Activated naive CD8-positive, alpha-beta T cell treated with anti-CD3 and anti-CD28 coated beads for 36 hours (primary cell): Measurements from ENCODE around the gene MSLN. TPM values are rescaled to one million over a fixed set of nuclear protein-coding genes. Genes with fewer than 3 reads are reported as not detected.

Experiments used
- DNase-seq: peaks from one replicate; pipeline ENCODE4 v3.0.0; 2021
- H3K27ac Mint-ChIP-seq: one replicate; pipeline ENCODE4 v1.8.0; 2022; ENCODE audit warnings: mild to moderate bottlenecking, moderate library complexity, mixed read lengths
- H3K27me3 Mint-ChIP-seq: one replicate; pipeline ENCODE4 v1.8.0; 2022; ENCODE audit warnings: mild to moderate bottlenecking, mixed read lengths
- H3K36me3 Mint-ChIP-seq: one replicate; pipeline ENCODE4 v1.8.0; 2021; ENCODE audit warnings: mild to moderate bottlenecking, mixed read lengths
- H3K4me1 Mint-ChIP-seq: one replicate; pipeline ENCODE4 v1.8.0; 2021; ENCODE audit warnings: mixed read lengths
- H3K4me3 Mint-ChIP-seq: one replicate; pipeline ENCODE4 v1.8.0; 2022; ENCODE audit warnings: mild to moderate bottlenecking, moderate library complexity, mixed read lengths
- H3K9me3 Mint-ChIP-seq: one replicate; pipeline ENCODE4 v1.8.0; 2022; ENCODE audit warnings: mixed read lengths
- total RNA-seq, 2 experiments: library from RNA; stranded (reverse); gene quantifications; one replicate each; pipeline ENCODE4 v1.2.3, GENCODE V29; 2021

Gene MSLN
- total RNA-seq, 2 experiments from 2014 or later, result not detected

DNA sequence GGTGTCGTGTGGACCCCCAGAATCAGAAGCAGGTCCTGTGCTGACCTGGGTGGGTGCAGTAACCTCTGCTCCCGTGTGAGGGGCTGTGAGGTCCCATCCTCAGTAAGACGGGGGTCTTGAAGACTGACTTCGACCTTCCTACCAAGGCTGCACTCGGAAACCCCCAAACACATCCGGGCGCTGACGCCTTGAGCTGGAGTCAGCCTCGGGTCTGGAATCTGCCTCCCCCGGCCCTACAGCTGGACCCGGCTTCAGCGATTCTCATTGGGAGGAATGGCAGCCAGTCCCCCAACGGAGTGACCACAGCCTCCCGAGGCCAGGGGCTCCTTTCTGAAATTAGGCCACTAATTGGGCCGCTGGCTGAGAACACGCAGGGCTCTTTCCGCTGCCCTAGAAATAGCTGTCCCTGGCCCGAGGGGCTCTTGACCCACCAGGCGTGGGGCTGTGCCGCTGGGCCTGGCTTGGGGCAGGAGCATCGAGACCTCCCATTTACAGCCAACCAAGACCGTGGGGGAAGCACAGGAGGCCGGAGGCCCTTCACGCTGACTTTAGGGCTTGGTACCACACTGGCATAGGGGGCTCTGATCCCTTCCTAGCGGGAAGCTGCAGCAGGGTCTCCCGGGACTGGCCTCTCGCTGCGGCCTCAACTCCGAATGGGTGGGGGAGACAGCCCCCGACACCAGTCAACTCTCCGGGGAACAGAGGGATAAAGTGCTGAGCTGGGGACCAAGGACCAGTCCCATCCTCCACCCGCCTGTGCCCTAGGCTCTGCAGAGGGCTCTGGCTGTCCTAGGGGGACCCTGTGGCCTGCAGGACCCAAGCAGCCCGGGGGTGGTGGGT, 42.6 kb downstream of the MSLN start:
- DNase-seq, result no peak
- H3K4me1 Mint-ChIP-seq, result peaks cover 6% of the 10 kb centered on the region

DNA sequence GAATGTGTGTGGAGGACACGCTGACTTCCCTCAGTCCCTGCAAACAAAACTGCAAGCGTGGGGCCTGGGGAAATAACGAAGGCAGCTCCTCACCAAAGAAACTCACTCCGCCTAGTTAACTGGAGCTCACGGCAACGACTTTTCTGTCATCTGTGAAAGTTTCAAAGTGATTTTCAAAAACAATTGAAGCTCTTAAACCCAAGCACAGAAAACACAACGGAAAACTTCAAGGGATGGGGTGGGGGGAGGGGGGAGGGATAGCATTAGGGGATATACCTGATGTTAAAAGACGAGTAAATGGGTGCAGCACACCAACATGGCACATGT, 43.2 kb downstream of the MSLN start:
- H3K9me3 Mint-ChIP-seq, result no peaks in the 10 kb centered on the region
- no peak for DNase-seq
- H3K4me1 Mint-ChIP-seq, result peaks cover 11% of the 10 kb centered on the region
- peaks cover 13% of the 10 kb centered on the region for H3K27me3 Mint-ChIP-seq
- H3K27ac Mint-ChIP-seq, result no peak overlapping the region
- H3K4me3 Mint-ChIP-seq, result no peak overlapping the region
- no peaks in the 10 kb centered on the region for H3K36me3 Mint-ChIP-seq

More for the DNA sequence above, 42.6 kb downstream of the MSLN start:
- Mint-ChIP-seq H3K36me3 (peaks cover 5% of the 10 kb centered on the region), H3K27ac (no peak overlapping the region), H3K9me3 (no peaks in the 10 kb centered on the region), H3K27me3 (peaks cover 18% of the 10 kb centered on the region), H3K4me3 (no peak overlapping the region)

DNA sequence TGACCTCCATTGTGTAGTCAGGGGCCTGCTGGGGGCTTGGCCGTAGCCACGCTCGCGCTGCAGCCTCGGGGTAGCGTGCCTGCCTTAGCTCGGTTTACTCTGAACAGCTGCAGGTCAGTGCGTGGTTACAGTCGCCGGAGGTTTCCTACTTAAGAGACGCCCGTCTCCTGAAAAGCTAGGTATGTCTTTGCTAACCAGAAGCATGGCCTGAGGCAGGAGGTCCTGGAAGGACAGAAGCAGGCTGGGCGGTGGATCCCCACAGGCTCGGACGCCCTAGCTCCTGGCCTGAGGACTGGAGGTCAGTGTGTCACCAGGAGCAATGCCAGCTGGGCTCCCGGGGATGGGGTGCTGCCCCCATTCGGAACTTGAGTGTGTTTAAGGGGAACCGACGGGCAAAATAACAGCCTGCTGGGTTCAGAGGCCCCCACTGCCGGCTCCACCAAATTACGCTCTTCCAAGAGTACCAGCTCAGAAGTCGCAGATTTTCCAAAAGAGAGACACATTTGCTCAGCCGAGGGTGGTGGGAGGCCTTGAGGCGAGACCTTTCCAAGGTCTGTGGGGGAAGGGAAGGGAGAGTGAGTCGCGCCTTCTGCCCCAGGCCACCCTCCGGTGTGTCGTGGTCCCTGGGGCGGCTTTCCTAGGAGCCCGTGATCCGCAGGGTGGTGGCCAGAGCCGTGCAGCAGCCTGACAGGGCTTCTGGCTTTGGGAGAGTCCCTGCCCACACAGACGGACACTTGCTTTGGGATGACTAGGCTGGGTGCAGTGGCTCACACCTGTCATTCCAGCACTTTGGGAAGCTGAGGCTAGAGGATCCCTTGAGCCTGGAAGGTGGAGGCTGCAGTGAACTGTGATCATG, 43.9 kb downstream of the MSLN start:
- no peak overlapping the region for H3K27ac Mint-ChIP-seq

DNA sequence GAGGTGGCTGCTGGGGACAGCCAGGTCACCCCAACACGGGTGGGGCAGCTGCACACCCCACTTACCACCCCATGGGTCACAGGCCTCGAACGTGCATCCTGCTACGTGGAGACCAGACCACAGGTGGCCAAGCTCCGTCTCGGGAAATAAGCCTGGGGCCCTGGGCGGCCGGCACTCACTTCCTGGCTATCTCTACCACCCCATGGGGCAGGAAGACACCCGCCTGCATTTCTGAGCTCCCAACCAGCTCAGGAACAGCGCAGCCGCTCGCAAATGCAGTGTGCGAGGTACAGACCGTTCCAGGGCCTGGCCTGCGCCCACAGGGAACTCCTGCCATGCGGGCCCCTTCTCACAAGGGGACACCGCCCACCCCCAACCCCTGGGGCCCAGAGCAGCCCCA, 44.9 kb downstream of the MSLN start:
- H3K9me3 Mint-ChIP-seq, result no peaks in the 10 kb centered on the region
- H3K27ac Mint-ChIP-seq, result no peak overlapping the region
- H3K27me3 Mint-ChIP-seq, result peaks cover 12% of the 10 kb centered on the region
- peaks cover 14% of the 10 kb centered on the region for H3K4me1 Mint-ChIP-seq
- DNase-seq, result no peak
- H3K36me3 Mint-ChIP-seq, result no peaks in the 10 kb centered on the region
- H3K4me3 Mint-ChIP-seq, result no peak overlapping the region

More for the DNA sequence above, 43.9 kb downstream of the MSLN start:
- DNase-seq, result no peak
- Mint-ChIP-seq H3K9me3 (no peaks in the 10 kb centered on the region), H3K4me1 (peaks cover 14% of the 10 kb centered on the region), H3K4me3 (no peak overlapping the region), H3K36me3 (no peaks in the 10 kb centered on the region), H3K27me3 (peaks cover 12% of the 10 kb centered on the region)

DNA sequence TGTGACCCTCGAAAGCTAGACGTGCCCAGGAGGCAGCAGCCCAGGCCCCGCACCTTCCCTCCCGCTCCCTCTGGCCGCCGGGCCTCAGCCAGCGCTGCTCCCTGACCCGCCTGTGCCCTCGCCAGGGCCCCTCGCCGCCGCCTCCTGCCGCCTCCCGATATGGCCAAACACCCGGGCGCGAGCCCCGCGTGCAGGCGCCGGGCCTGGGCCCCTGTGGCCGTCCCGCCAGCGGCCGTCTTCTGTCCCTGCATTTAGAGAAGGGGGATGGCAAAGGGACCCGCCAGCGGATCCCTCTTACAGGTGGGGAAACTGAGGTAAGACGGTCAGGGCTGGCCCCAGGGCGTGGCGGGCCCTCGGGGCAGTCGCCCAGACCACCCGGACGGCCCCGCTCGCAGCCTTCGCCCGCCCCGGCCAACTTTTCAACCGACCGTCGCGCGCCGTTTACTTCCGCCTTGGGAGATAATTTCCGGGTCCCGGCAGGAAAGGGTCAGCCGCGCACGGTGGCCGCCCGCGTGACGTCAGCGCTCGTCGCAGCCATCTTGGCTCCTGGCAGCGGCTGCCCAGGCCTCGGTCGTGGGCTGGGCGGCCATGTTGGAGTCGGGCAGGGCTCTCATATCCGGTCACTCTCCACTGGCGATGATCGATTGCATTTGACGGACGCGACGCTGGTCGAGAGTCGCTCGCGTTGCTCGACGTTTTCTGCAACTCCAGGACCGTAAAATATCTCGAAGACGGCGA, 47.0 kb downstream of the MSLN start:
- Mint-ChIP-seq H3K9me3 (no peaks in the 10 kb centered on the region), H3K27ac (peak overlapping the region; percentile 94), H3K27me3 (peaks cover 5% of the 10 kb centered on the region), H3K4me3 (peak overlapping the region; percentile 96), H3K4me1 (peaks cover 14% of the 10 kb centered on the region), H3K36me3 (no peaks in the 10 kb centered on the region)
- peak; percentile 92 for DNase-seq

DNA sequence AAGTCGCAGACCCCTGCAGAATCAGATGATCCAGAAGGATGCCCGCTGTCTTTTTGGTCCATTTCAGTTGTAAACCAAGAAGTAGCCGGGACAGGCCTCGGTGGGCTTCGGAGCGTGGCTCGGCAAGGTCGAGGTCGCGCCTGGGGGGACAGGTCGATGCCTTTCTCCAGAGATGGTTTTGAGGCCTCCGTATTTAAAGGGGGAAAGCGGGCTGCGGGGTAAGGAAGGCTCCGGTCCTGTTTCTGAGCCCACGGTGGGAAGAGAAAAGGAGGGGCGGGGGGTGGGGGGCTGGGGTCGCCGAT, 47.5 kb downstream of the MSLN start:
- DNase-seq, result no peak
- Mint-ChIP-seq H3K27ac (peak overlapping the region; percentile 94), H3K27me3 (peaks cover 9% of the 10 kb centered on the region), H3K36me3 (no peaks in the 10 kb centered on the region), H3K4me1 (peaks cover 14% of the 10 kb centered on the region), H3K4me3 (peak overlapping the region; percentile 96), H3K9me3 (no peaks in the 10 kb centered on the region)

DNA sequence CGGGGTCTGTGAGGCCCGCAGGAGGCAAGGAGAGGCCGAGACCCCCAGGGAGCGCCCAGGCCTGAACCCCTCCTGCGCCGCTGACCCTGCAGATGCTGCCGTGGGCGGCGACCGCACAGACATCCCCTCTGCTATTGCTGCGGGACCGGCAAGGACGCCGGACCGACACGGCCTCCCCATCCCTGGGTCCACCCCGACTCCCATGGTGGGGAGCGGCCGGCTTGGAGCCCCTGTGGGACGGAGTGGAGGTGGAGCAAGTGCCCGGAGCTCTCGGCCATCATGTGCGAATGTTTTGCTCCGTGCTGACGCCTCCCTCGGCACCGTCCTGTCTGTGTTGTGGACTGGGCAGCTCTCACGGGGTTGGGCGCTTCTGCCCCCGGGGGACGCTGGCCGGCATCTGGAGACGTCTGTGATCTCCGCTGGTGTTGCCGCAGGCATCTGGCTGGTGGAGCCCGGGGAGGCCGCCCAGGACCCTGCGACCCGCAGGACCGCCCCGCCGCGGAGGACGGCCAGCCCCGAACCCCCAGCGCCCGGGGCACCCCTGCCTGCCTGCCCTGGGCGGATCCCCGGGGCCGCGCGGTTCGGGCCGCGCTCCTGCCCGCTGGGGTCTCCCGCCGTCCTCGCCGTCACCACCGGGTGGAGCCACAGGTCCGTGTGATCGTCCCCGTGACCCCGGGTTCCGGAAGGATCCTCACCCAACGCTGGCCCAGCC, 52.8 kb downstream of the MSLN start:
- H3K27ac Mint-ChIP-seq, result no peak overlapping the region
- H3K4me3 Mint-ChIP-seq, result no peak overlapping the region
- H3K27me3 Mint-ChIP-seq, result peaks cover 12% of the 10 kb centered on the region
- no peaks in the 10 kb centered on the region for H3K9me3 Mint-ChIP-seq
- H3K4me1 Mint-ChIP-seq, result peaks cover 7% of the 10 kb centered on the region
- no peaks in the 10 kb centered on the region for H3K36me3 Mint-ChIP-seq
- DNase-seq, result peak; percentile 62

DNA sequence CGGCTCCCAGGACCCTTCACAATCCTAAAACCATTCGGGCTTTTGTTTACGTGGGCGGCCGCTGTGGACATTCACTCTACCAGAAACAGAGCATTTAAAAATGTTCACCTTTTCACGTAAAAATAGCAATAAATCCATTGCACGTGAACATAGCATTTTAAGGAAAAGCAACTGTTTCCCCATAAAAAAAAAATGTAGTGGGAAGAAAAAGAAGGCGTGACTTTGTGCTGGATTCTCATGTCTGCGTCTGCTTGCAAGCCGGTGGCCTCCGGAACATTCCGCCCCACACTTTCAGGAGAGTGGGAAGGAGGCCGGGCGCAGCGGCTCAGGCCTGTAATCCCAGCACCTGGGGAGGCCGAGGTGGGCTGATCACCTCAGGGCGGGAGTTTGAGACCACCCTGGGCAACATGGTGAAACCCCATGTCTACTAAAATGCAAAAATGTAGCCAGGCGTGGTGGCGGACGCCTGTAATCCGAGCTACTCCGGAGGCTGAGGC, 53.4 kb downstream of the MSLN start:
- no peak for DNase-seq
- H3K9me3 Mint-ChIP-seq, result no peaks in the 10 kb centered on the region
- H3K4me3 Mint-ChIP-seq, result no peak overlapping the region
- no peaks in the 10 kb centered on the region for H3K36me3 Mint-ChIP-seq
- peaks cover 3% of the 10 kb centered on the region for H3K4me1 Mint-ChIP-seq
- peaks cover 12% of the 10 kb centered on the region for H3K27me3 Mint-ChIP-seq
- no peak overlapping the region for H3K27ac Mint-ChIP-seq

DNA sequence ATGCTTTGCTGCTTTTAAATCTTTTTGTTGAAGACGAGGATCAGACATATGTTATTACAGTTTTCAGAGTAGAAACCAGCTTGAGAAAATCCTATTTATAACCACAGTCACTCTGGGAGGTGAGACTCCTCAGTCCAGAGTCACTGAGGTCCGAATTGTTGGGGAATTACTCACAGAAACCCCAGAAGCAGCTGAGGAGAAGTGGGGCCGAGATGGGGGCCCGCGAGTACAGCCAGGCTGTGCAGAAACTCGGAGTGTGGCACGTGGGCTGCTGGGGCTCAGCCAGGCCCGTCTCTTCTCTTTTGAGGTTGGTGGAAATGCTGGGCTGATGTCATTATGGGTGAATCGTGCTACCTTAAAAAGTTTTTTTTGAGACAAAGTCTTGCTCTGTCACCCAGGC, 54.4 kb downstream of the MSLN start:
- H3K27ac Mint-ChIP-seq, result no peak overlapping the region
- H3K36me3 Mint-ChIP-seq, result no peaks in the 10 kb centered on the region
- peaks cover 3% of the 10 kb centered on the region for H3K4me1 Mint-ChIP-seq

DNA sequence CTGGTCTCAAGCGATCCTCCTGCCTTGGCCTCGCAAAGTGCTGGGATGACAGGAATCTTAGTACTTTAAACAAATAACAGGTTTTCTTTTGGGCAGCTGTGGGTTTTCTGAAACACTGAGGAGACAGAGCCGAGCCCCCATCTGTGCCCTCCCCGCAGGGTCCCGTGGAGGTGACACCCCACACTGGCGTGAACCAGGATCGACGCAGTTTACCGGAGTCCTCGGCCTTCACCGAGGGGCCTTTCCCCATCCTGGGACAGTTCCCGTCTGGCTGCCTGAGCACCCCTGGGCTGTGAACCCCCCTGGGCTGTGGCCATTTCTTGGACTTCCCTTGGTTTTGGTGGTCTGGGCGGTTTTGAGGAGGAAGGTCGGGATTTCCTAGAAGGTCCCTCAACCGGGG, 55.3 kb downstream of the MSLN start:
- no peaks in the 10 kb centered on the region for H3K9me3 Mint-ChIP-seq
- no peak overlapping the region for H3K27ac Mint-ChIP-seq
- H3K4me1 Mint-ChIP-seq, result peaks cover 3% of the 10 kb centered on the region
- no peaks in the 10 kb centered on the region for H3K36me3 Mint-ChIP-seq
- no peak overlapping the region for H3K4me3 Mint-ChIP-seq
- peaks cover 15% of the 10 kb centered on the region for H3K27me3 Mint-ChIP-seq
- no peak for DNase-seq

More for the DNA sequence above, 54.4 kb downstream of the MSLN start:
- DNase-seq, result no peak
- Mint-ChIP-seq H3K27me3 (peaks cover 12% of the 10 kb centered on the region), H3K4me3 (no peak overlapping the region), H3K9me3 (no peaks in the 10 kb centered on the region)

DNA sequence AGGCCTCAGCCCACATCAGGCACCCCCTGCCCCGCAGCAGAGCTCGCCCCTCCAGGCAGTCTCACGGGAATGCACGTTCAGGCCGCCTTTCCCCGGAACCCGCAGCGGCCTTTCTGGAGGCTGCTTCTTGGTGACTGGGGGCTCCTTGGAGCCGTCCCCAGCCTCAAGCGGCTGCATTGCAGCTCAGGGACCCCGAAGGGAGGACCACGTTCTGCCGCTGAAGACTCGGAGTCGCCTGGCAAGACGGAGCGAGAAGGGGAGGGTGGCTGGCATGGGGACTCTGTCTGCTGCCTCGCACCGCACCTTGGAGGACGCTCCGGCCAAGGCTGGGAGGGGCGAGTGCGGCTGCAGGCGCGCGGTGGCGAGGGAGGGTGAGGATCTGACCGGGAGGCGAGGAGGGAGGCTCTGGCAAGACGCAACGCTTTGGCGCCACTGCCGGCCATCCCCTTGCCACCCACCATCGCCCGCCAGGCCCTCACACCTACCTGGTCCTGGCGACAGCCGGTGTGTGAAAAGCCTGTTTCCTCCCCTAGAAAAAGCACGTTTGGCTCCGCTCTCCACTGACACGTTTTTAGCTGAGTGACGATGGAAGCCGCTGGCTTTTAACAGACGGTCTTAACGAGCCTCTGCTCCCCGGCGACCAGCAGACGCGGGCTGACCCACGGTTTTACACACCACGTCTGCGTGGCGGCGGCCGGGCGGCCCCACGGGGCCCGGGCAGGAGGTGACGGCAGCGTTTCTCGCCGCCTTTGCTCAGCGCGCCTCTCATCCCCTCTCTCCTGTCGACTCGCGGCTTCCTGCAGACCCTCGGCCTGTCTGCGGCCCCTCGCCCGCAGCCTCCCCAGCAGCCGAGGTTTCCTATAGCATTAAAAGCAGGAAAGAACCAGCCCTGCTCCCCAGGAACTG, 56.7 kb downstream of the MSLN start:
- Mint-ChIP-seq H3K9me3 (no peaks in the 10 kb centered on the region), H3K36me3 (no peaks in the 10 kb centered on the region), H3K4me1 (peaks cover 3% of the 10 kb centered on the region), H3K4me3 (no peak overlapping the region), H3K27ac (no peak overlapping the region), H3K27me3 (peaks cover 17% of the 10 kb centered on the region)
- DNase-seq, result no peak

DNA sequence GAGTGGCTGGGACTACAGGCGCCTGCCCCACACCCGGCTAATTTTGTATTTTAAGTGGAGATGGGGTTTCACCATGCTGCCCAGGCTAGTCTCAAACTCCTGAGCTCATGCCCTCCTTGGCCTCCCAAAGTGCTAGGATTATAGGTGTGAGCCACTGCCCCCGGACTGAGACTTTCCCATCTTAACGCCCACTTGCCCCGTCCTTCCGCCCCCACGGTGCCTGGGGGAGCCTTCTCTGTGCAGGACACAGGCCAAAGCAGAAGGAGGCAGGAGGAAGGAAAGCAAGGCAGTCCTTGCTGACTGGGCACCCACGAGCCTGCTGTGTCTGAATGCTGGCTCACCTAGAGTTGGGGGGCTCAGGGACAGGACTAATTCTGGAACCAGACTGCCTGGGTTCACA, 57.6 kb downstream of the MSLN start:
- H3K9me3 Mint-ChIP-seq, result no peaks in the 10 kb centered on the region
- H3K27me3 Mint-ChIP-seq, result peaks cover 12% of the 10 kb centered on the region
- no peak overlapping the region for H3K4me3 Mint-ChIP-seq
- no peak for DNase-seq
- no peak overlapping the region for H3K27ac Mint-ChIP-seq
- H3K4me1 Mint-ChIP-seq, result peaks cover 3% of the 10 kb centered on the region
- H3K36me3 Mint-ChIP-seq, result no peaks in the 10 kb centered on the region
